Caco-2 (cell line): Measurements from ENCODE around the gene C8A. TPM values are rescaled to one million over a fixed set of nuclear protein-coding genes. Genes with fewer than 3 reads are reported as not detected.

Source experiments
- BruUV-seq: library from RNA; stranded (reverse); fragments of 400-500 nt; replicated peaks from 2 replicates; lab custom pipeline; 2021; lab: Mats Ljungman, UMichigan
- CTCF ChIA-PET: fragments of 300-600 bp; sonication (Branson Sonifier 250); formaldehyde crosslinking; loops from one replicate; lab custom pipeline; 2022; ENCODE audit warnings: antibody characterized with exemption; lab: Charles Lee
- POLR2A ChIA-PET: fragments of 300-600 bp; sonication (Branson Sonifier 250); formaldehyde crosslinking; loops from one replicate; lab custom pipeline; 2022; ENCODE audit warnings: antibody characterized with exemption; lab: Charles Lee
- DNase-seq, 2 experiments: peaks; one replicate each; pipeline versions ENCODE4 v3.0.0 to v3.0.0-alpha.2; 2020 to 2022
- H3K27me3 ChIP-seq: replicated peaks from 2 replicates; pipeline ENCODE4 v1.6.0; 2011; ENCODE audit warnings: low read length; ENCODE audit not compliant: control insufficient read depth, insufficient read depth
- H3K36me3 ChIP-seq: 2 replicates; pipeline ENCODE4 v1.5.1; 2011; ENCODE audit warnings: low read length; ENCODE audit not compliant: control insufficient read depth, insufficient read depth
- H3K4me1 ChIP-seq: fragments of 250-450 bp; sonication (Bioruptor Pico); 2 replicates; pipeline ENCODE4 v1.5.1; 2020; ENCODE audit warnings: mild to moderate bottlenecking
- H3K4me3 ChIP-seq: 2 replicates; pipeline ENCODE4 v1.5.1; 2011; ENCODE audit warnings: low read depth, mild to moderate bottlenecking, control low read depth, low read length
- H3K9me3 ChIP-seq: fragments of 250-450 bp; sonication (Bioruptor Pico); 2 replicates; pipeline ENCODE4 v1.5.1; 2020; ENCODE audit warnings: mild to moderate bottlenecking, moderate library complexity
- H3K27ac Mint-ChIP-seq: one replicate; pipeline ENCODE4 v1.8.0; 2022; ENCODE audit warnings: mixed read lengths; ENCODE audit not compliant: unreplicated experiment
- H3K27me3 Mint-ChIP-seq: one replicate; pipeline ENCODE4 v1.8.0; 2022; ENCODE audit warnings: mixed read lengths; ENCODE audit not compliant: insufficient read depth, unreplicated experiment
- H3K36me3 Mint-ChIP-seq: one replicate; pipeline ENCODE4 v1.8.0; 2022; ENCODE audit warnings: mild to moderate bottlenecking, mixed read lengths; ENCODE audit not compliant: insufficient read depth, unreplicated experiment
- H3K4me1 Mint-ChIP-seq: one replicate; pipeline ENCODE4 v1.8.0; 2022; ENCODE audit warnings: low read depth, mixed read lengths; ENCODE audit not compliant: unreplicated experiment
- H3K4me3 Mint-ChIP-seq: one replicate; pipeline ENCODE4 v1.8.0; 2022; ENCODE audit warnings: mild to moderate bottlenecking, moderate library complexity, mixed read lengths; ENCODE audit not compliant: unreplicated experiment
- H3K9me3 Mint-ChIP-seq: one replicate; pipeline ENCODE4 v1.8.0; 2022; ENCODE audit warnings: mixed read lengths; ENCODE audit not compliant: unreplicated experiment
- CTCF ChIP-seq, 2 experiments: fragments of 200-600 bp in 1 of 2; IDR thresholded peaks; 1 replicate in 1 of 2; 2 replicates in 1 of 2; pipeline versions ENCODE4 v1.5.1 to v1.8.0; 2011 to 2022; ENCODE audit warnings: antibody characterized with exemption in 1 of 2, control low read depth in 1 of 2, inconsistent platforms in 1 of 2, low read depth in 1 of 2, low read length in 1 of 2, mild to moderate bottlenecking in 1 of 2, moderate library complexity in 1 of 2; ENCODE audit not compliant: insufficient read depth in 1 of 2, severe bottlenecking in 1 of 2, unreplicated experiment in 1 of 2
- intact Hi-C: fragments of 100-400 bp; cut with micrococcal nuclease; formaldehyde crosslinking; loops from one replicate; pipeline ENCODE4 v1.10.0; 2022; ENCODE audit not compliant: unreplicated experiment
- total RNA-seq: library from RNA; stranded (reverse); gene quantifications from 2 replicates; pipeline ENCODE4 v1.2.3, GENCODE V29; 2022

Gene C8A
- total RNA-seq, 1 experiment from 2014 or later = not detected

GRCh38 chr1:56834137-56834900 lies 20.3 kb upstream of the C8A start:
- BruUV-seq = no TSS peak

DNA sequence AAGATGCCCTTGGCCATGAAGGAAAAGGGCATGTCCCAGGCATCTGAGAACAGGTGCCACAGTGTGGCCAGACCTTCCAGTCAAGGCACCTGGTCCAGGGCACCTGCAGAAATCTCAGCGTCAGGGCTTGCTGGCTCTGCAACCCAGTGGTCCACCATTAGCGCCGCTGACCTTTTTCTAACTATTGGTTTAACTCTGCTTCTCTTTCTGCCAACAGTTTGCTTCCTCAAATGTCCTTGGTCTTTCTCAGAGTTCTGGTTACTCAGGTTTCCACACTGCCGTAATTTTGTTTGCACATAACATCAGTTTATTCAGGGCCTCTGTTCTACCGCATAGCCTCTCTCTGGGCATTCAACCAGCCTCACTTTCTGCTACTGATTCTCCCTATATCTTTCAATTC lies 18.9 kb upstream of the C8A start:
- no peaks in the 10 kb centered on the region for H3K9me3 Mint-ChIP-seq
- H3K36me3 Mint-ChIP-seq = no peaks in the 10 kb centered on the region
- POLR2A ChIA-PET = no interaction called here
- Histone ChIP-seq H3K9me3 (no peaks in the 10 kb centered on the region), H3K36me3 (no peaks in the 10 kb centered on the region), H3K27me3 (no peaks in the 10 kb centered on the region), H3K4me3 (no peak overlapping the region), H3K4me1 (no peaks in the 10 kb centered on the region)
- no peaks in the 10 kb centered on the region for H3K27me3 Mint-ChIP-seq
- H3K27ac Mint-ChIP-seq = no peak overlapping the region
- no peak for TF ChIP-seq CTCF (IDR thresholded peaks at IDR 0.05; ENCODE audit: insufficient read depth in 1 of 2, low read depth in 1 of 2, low read length in 1 of 2, severe bottlenecking in 1 of 2, unreplicated experiment in 1 of 2)
- H3K4me1 Mint-ChIP-seq = no peaks in the 10 kb centered on the region
- BruUV-seq = no TSS peak
- CTCF ChIA-PET = no interaction called here
- no peak overlapping the region for H3K4me3 Mint-ChIP-seq
- intact Hi-C loops = loop anchor here (10.0 kb wide), 2 partner anchors 289 to 1209 kb away; no protein-coding TSS in a partner anchor
- no peak for DNase-seq

More at GRCh38 chr1:56834137-56834900, 20.3 kb upstream of the C8A start:
- CTCF ChIA-PET = no interaction called here
- no peaks in the 10 kb centered on the region for H3K4me1 ChIP-seq
- Mint-ChIP-seq H3K4me3 (no peak overlapping the region), H3K4me1 (no peaks in the 10 kb centered on the region), H3K27me3 (no peaks in the 10 kb centered on the region), H3K27ac (no peak overlapping the region), H3K36me3 (no peaks in the 10 kb centered on the region), H3K9me3 (no peaks in the 10 kb centered on the region)
- H3K4me3 ChIP-seq = no peak overlapping the region
- TF ChIP-seq CTCF (IDR thresholded peaks at IDR 0.05; ENCODE audit: insufficient read depth in 1 of 2, low read depth in 1 of 2, low read length in 1 of 2, severe bottlenecking in 1 of 2, unreplicated experiment in 1 of 2) = no peak
- intact Hi-C loops = loop anchor here (5.0 to 10.0 kb wide), 3 partner anchors 153 to 1210 kb away; no protein-coding TSS in a partner anchor
- H3K27me3 ChIP-seq = no peaks in the 10 kb centered on the region
- POLR2A ChIA-PET = no interaction called here
- H3K9me3 ChIP-seq = no peaks in the 10 kb centered on the region
- no peaks in the 10 kb centered on the region for H3K36me3 ChIP-seq
- DNase-seq = no peak

DNA sequence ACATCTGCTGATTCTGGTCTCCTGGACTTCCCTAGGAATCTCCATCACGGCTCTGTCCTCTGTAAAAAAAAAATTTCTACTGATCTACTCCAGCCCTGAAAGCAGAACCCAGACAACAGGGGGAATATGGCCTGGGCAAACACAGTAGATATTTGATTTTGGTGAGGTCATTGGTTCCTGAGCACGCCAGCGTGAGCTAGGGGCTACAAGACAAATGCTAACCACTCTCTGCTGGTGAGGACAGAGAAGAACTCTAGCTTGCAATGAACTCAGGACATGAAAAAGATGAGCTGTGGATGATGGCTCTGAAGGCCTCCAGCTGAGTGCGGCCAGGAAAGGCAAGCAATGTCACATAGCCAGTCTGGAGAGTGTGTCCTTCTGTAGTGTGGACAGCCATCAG lies 18.2 kb upstream of the C8A start:
- no TSS peak for BruUV-seq
- no peak overlapping the region for H3K4me3 ChIP-seq
- intact Hi-C loops = loop anchor here (10.0 kb wide), 2 partner anchors 288 to 1208 kb away; no protein-coding TSS in a partner anchor
- Mint-ChIP-seq H3K27me3 (no peaks in the 10 kb centered on the region), H3K36me3 (no peaks in the 10 kb centered on the region), H3K4me3 (no peak overlapping the region), H3K4me1 (no peaks in the 10 kb centered on the region), H3K9me3 (no peaks in the 10 kb centered on the region), H3K27ac (no peak overlapping the region)
- no peaks in the 10 kb centered on the region for H3K9me3 ChIP-seq
- no peaks in the 10 kb centered on the region for H3K27me3 ChIP-seq
- H3K36me3 ChIP-seq = no peaks in the 10 kb centered on the region
- CTCF ChIA-PET = no interaction called here
- no peaks in the 10 kb centered on the region for H3K4me1 ChIP-seq
- POLR2A ChIA-PET = no interaction called here
- TF ChIP-seq CTCF (IDR thresholded peaks at IDR 0.05; ENCODE audit: insufficient read depth in 1 of 2, low read depth in 1 of 2, low read length in 1 of 2, severe bottlenecking in 1 of 2, unreplicated experiment in 1 of 2) = no peak
- DNase-seq = no peak
